ENCODE measurements around the gene UBE2R2.
"Not testable (repeated sequence)": the region's sequence is repeated elsewhere in the genome, so short reads cannot be mapped to it uniquely, and the experiment has no call there.

UBE2R2 gene

GRCh38 chr9:33843312-33843961 lies 26.5 kb downstream of the UBE2R2 start:
- FAIRE-seq, result no peak

- no peak for FAIRE-seq
Observed at GRCh38 chr9:33846231-33846630, 29.3 kb downstream of the UBE2R2 start.

GRCh38 chr9:33847894-33848205 lies 30.9 kb downstream of the UBE2R2 start:
- not testable (repeated sequence) for FAIRE-seq

- no peak for FAIRE-seq
Observed at GRCh38 chr9:33850267-33850629, 33.3 kb downstream of the UBE2R2 start.

- no peak for FAIRE-seq
Observed at GRCh38 chr9:33850677-33851076, 33.7 kb downstream of the UBE2R2 start.

- FAIRE-seq, result no peak
Observed at GRCh38 chr9:33851301-33851700, 34.3 kb downstream of the UBE2R2 start.

- no peak for FAIRE-seq
Observed at GRCh38 chr9:33852216-33852826, 35.4 kb downstream of the UBE2R2 start.

GRCh38 chr9:33856247-33856646 lies 39.3 kb downstream of the UBE2R2 start:
- FAIRE-seq, result no peak

GRCh38 chr9:33858423-33858822 lies 41.5 kb downstream of the UBE2R2 start:
- FAIRE-seq, result no peak

GRCh38 chr9:33860200-33860871 lies 43.4 kb downstream of the UBE2R2 start:
- FAIRE-seq, result no peak

- no peak for FAIRE-seq
Observed at GRCh38 chr9:33861917-33862453, 45.0 kb downstream of the UBE2R2 start.

GRCh38 chr9:33863027-33863426 lies 46.1 kb downstream of the UBE2R2 start:
- FAIRE-seq, result not testable (repeated sequence)

GRCh38 chr9:33867747-33868439 lies 50.9 kb downstream of the UBE2R2 start:
- no peak for FAIRE-seq

GRCh38 chr9:33868440-33868973 lies 51.5 kb downstream of the UBE2R2 start:
- FAIRE-seq, result no peak

- FAIRE-seq, result not testable (repeated sequence)
Observed at GRCh38 chr9:33869243-33869642, 52.3 kb downstream of the UBE2R2 start.

GRCh38 chr9:33877727-33878489 lies 60.9 kb downstream of the UBE2R2 start:
- no peak for FAIRE-seq

GRCh38 chr9:33878691-33879366 lies 61.9 kb downstream of the UBE2R2 start:
- FAIRE-seq, result no peak

- no peak for FAIRE-seq
Observed at GRCh38 chr9:33880211-33881089, 63.5 kb downstream of the UBE2R2 start.

GRCh38 chr9:33881635-33882034 lies 64.7 kb downstream of the UBE2R2 start:
- no peak for FAIRE-seq

GRCh38 chr9:33884856-33885701 lies 68.1 kb downstream of the UBE2R2 start:
- no peak for FAIRE-seq
